Heart left ventricle (tissue), 16 donors: ENCODE data around the gene COL23A1. TPM values are rescaled to one million over a fixed set of nuclear protein-coding genes. Genes with fewer than 3 reads are reported as not detected.

Source experiments
- ATAC-seq, 4 donors: fragments of 200-7000 bp; cut with Tn5 transposase; one replicate each; pipeline ENCODE4 v1.9.1; 2020 to 2022; ENCODE audit warnings: moderate library complexity in 4 of 4, mild to moderate bottlenecking in 3 of 4, moderate number of reproducible peaks in 1 of 4
- DNase-seq, 5 donors: peaks; one replicate each; pipeline ENCODE4 v3.0.0-alpha.2; 2020
- H3K27ac ChIP-seq, 12 donors: fragments of 200-600 bp; sonication (generic) in 4 of 12; one replicate each; pipeline versions ENCODE4 v1.5.0 to v1.8.0; 2016 to 2022; ENCODE audit warnings: mild to moderate bottlenecking in 2 of 12
- H3K27me3 ChIP-seq, 9 donors: fragments of 200-600 bp; sonication (generic) in 2 of 9; one replicate each; pipeline versions ENCODE4 v1.5.1 to v1.8.0; 2016 to 2022; ENCODE audit warnings: mild to moderate bottlenecking in 3 of 9
- H3K36me3 ChIP-seq, 9 donors: fragments of 200-600 bp; sonication (generic) in 2 of 9; one replicate each; pipeline versions ENCODE4 v1.5.0 to v1.8.0; 2018 to 2022; ENCODE audit warnings: mild to moderate bottlenecking in 2 of 9
- H3K4me1 ChIP-seq, 12 donors: fragments of 200-600 bp; sonication (generic) in 4 of 12; one replicate each; pipeline versions ENCODE4 v1.5.0 to v1.8.0; 2016 to 2022; ENCODE audit warnings: mild to moderate bottlenecking in 3 of 12
- H3K4me3 ChIP-seq, 12 donors: fragments of 200-600 bp; sonication (generic) in 4 of 12; one replicate each; pipeline versions ENCODE4 v1.5.0 to v1.8.0; 2017 to 2022; ENCODE audit warnings: mild to moderate bottlenecking in 9 of 12, moderate library complexity in 4 of 12
- H3K9me3 ChIP-seq, 12 donors: fragments of 200-600 bp; sonication (generic) in 4 of 12; one replicate each; pipeline versions ENCODE4 v1.5.0 to v1.8.0; 2016 to 2022; ENCODE audit warnings: mild to moderate bottlenecking in 1 of 12
- CTCF ChIP-seq, 12 donors: fragments of 200-600 bp; sonication (generic) in 4 of 12; IDR thresholded peaks; one replicate each; pipeline versions ENCODE4 v1.5.0 to v1.8.0; 2018 to 2022; ENCODE audit warnings: antibody characterized with exemption in 12 of 12, mild to moderate bottlenecking in 5 of 12
- POLR2A ChIP-seq, 2 donors: fragments of 450-650 bp; IDR thresholded peaks; one replicate each; pipeline ENCODE4 v1.6.1; 2017; ENCODE audit warnings: antibody characterized with exemption in 2 of 2, mild to moderate bottlenecking in 2 of 2, moderate library complexity in 2 of 2
- WGBS, 4 donors: extraction: QIAGEN DNeasy Blood & Tissue Kit in 2 of 4; methylation state at CpG; one replicate each; pipeline versions ENCODE4 v1.1.5 to v1.1.7; 2013 to 2018; 5-methylcytosine and 5-hydroxymethylcytosine counted together
- intact Hi-C, 10 donors: fragments of 100-400 bp; cut with DNase I; formaldehyde crosslinking; loops; one replicate each; pipeline versions ENCODE4 v1.11.1 to v1.14.2; 2022
- polyA plus RNA-seq, 2 donors: library from polyadenylated mRNA; stranded (reverse); fragments of 200-250 nt; gene quantifications; one replicate each; pipeline ENCODE4 v1.2.3, GENCODE V29; 2013
- total RNA-seq, 9 donors: library from RNA; depleted of rRNA in 2 of 9; stranded (reverse); fragments of >200 nt in 2 of 9; fragmentation: NEBNext Ultra II Directional in 3 of 9; extraction: Animal tissue kit (Norgen Biotek cat#: 25700) in 3 of 9; gene quantifications; one replicate each; pipeline versions ENCODE4 v1.1.0 to v1.2.4, GENCODE V29; 2016 to 2023
- donor health status: ischemic (EF 13 %, LVEDD 7.1; RV severe dilation, severe dysfunction).
- donor health status: healthy with polysubstance abuse.
- donor health status: DM: no; HTN: yes; CAD: no.
- donor health status: DM: no; HTN: no; CAD: no.
- donor health status: ischemic (EF 25% LVEDD 6.9; RV normal size, moderate dysfunction).
- donor health status: ischemic (EF 25% LVEDD 5.7; RV mildly dilated, moderate dysfunction).
- donor health status: healthy.
- donor health status: DM: yes; HTN: yes; CAD: no.
- donor health status: ischemic (EF 35%, LVEDD 5.7; RV mildly dilated, moderate dysfunction).
- donor health status: nonischemic (EF 11% LVEDD 7.7; RV severe dilation, severe dysfunction).
- donor health status: DM: yes; HTN: yes; CAD: no.
- donor health status: PGD.
- donor health status: ischemic (EF 29% LVEDD 5.4; RV normal size, mild dysfunction).
- donor health status: nonischemic (EF 23%, LVEDD 6.1; RV moderate dilation, normal function).

COL23A1 gene
- total and polyA plus RNA-seq, 11 donors, result 6.0 to 33.0 (median 18.8) TPM

DNA sequence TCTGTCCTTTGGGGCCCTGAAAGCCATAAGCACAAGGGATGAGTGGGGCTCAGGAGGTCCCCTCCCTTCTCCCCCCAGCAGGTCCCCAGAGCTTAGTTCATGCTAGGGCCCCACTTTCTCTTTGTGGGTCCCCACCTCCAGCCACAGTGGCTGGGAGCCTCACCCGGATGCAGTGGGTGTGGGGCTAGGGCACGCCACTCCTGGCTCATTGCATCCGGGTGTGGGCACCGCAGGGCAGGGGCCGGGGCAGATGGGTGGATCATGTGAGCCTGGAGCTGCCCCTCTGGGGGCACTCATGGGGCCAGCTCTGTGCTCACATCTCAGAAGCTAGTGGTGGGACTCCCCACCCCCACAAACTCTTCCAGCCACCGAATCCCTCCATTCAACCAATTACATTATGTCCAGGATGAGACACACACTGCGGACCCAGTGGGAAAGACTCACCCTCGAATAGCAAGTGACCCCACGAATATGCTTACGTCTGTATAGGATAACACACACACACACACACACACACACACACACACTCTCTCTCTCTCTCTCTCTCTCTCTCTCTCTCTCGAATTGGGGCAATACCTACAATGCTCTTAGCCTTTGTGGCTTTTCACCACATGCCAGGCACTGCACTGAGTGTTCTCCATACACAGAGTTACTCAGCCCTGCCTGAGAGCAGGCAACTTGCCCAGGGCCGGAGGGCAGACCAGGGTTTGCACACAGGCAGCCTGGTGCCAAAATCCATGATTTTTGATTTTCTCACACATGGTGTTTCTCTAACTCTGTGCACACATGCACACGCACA lies 340.8 kb downstream of the COL23A1 start:
- 65 to 79% (median 72%) methylated on average over 12 to 13 of the region's 13 CpGs for WGBS, 4 donors
- H3K27me3 ChIP-seq, result no peaks in the 10 kb centered on the region
- H3K9me3 ChIP-seq, result no peaks in the 10 kb centered on the region
- peaks cover 0 to 12% (median 0%) of the 10 kb centered on the region in 12 donors for H3K4me1 ChIP-seq
- no peak overlapping the region for H3K4me3 ChIP-seq
- DNase-seq (peak in 1 of 5 donors; percentile 72), ATAC-seq (peak; percentile 55 to 85 (median 80))
- H3K27ac ChIP-seq, result no peak overlapping the region
- TF ChIP-seq CTCF (IDR thresholded peaks at IDR 0.05) (no peak), POLR2A (IDR thresholded peaks at IDR 0.05) (no peak)
- H3K36me3 ChIP-seq, result no peaks in the 10 kb centered on the region
- intact Hi-C loops, result no loop called here

GRCh38 chr5:178248750-178249149 lies 341.4 kb downstream of the COL23A1 start:
- no peak for ATAC-seq
- Histone ChIP-seq H3K9me3 (no peaks in the 10 kb centered on the region), H3K27ac (no peak overlapping the region), H3K36me3 (no peaks in the 10 kb centered on the region), H3K27me3 (no peaks in the 10 kb centered on the region), H3K4me1 (peaks cover 0 to 12% (median 0%) of the 10 kb centered on the region in 12 donors), H3K4me3 (no peak overlapping the region)
- intact Hi-C loops, result no loop called here
- 86 to 97% (median 90%) methylated on average over 8 to 18 of the region's 18 CpGs for WGBS, 4 donors
- DNase-seq, result no peak
- TF ChIP-seq POLR2A (IDR thresholded peaks at IDR 0.05) (no peak), CTCF (IDR thresholded peaks at IDR 0.05) (no peak)

DNA sequence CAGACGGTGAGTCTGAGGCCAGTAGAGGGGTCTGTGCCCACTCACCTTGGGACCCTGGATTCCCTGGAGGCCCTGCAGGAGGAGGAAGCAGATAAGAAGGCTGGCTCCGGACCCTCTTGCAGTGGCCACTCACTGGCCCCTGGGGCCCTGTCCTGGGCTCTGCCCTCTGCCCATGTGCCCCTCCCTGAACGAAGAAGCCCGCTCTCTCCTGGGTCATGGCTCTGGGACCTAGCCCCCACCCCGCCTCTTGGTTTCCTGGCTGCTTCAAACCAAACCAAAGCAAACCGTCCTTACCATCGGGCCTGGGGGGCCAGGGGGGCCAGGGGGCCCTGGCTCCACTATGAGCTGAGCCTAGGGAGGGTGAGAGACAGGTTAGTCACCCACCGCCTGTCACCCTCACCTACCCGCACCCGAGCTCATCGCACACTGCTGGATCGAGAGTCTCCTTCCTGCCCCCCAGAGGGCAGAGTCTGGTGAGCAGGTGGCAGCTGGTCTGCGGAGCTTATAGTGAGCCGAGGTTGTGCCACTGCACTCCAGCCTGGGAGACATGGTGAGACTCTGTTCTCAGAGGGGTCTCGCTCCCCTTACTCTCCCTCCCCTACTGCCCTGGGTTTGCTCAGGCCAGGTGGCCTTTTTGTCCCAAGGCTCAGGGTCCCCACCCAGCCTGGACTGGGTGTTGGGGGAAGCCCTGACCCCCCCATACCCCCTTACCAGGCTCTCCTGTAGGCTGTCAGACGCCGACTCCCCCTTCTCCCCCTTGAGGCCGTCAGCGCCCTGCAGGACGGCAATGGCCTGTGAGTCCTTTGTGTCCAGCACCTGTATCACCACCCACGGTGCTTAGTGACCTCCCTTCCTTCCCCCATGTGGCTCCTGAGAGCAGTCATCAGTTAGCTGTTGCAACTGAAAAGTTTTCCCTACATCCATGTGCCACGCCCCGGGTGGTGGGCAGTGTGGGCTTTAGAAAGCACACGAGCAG lies 342.4 kb downstream of the COL23A1 start:
- H3K27ac ChIP-seq, result no peak overlapping the region
- 78 to 83% (median 81%) methylated on average over 16 to 24 of the region's 24 CpGs for WGBS, 4 donors
- peaks cover 0 to 12% (median 0%) of the 10 kb centered on the region in 12 donors for H3K4me1 ChIP-seq
- no peaks in the 10 kb centered on the region for H3K36me3 ChIP-seq
- H3K4me3 ChIP-seq, result no peak overlapping the region
- no peak for ATAC-seq
- intact Hi-C loops, result no loop called here
- no peaks in the 10 kb centered on the region for H3K9me3 ChIP-seq
- DNase-seq, result no peak
- TF ChIP-seq CTCF (IDR thresholded peaks at IDR 0.05) (no peak), POLR2A (IDR thresholded peaks at IDR 0.05) (no peak)
- H3K27me3 ChIP-seq, result no peaks in the 10 kb centered on the region
